ENCODE results near the gene PALMD. TPM values are rescaled to one million over a fixed set of nuclear protein-coding genes. Genes with fewer than 3 reads are reported as not detected.

Gene PALMD
- polyA plus RNA-seq, 3 donors, result not detected

DNA sequence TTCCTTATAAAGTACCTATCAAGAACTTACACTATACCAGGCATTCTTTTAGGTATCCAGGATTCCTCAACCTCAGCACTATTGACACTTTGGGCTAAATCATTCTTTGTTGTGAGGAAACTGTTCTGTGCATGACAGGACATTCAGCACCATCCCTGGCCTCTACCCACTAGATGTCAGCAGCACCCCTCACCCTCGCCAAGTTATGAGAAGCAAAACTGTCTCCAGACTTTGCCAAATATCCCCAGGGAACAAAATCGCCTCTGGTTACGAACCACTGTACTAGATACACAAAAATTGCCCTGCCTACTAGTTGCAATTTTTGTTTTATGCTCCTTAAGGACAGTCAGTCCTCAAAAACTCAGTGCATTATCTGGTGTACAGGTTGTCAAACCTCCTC is 35.7 kb downstream of the PALMD start:
- no peaks in the 10 kb centered on the region for H3K79me2 ChIP-seq (ENCODE audit: insufficient read depth, low read length)

DNA sequence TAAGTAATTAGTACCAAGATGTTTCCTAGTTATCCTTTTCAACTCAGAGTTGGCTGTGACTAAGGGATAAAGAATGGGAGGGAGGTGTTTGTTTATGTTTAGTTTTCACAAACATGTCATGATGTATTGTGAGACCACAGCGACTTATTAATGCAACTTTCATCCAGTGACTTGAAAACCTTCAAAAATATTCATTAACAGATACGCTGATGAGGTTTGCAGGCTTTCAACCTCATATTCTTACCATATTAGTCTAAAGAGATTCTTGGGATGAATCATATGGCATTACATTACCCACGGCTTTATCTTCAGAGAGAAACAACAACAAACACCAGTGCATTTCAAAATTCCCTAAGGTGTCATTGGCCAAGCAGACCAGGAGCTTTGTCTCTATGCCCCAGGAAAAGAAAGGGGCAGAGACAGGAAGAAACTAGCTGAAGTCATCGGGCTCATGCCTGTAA is 36.4 kb downstream of the PALMD start:
- intact Hi-C loops (cut with micrococcal nuclease), result no loop called here
- TF ChIP-seq, protein P1, sequence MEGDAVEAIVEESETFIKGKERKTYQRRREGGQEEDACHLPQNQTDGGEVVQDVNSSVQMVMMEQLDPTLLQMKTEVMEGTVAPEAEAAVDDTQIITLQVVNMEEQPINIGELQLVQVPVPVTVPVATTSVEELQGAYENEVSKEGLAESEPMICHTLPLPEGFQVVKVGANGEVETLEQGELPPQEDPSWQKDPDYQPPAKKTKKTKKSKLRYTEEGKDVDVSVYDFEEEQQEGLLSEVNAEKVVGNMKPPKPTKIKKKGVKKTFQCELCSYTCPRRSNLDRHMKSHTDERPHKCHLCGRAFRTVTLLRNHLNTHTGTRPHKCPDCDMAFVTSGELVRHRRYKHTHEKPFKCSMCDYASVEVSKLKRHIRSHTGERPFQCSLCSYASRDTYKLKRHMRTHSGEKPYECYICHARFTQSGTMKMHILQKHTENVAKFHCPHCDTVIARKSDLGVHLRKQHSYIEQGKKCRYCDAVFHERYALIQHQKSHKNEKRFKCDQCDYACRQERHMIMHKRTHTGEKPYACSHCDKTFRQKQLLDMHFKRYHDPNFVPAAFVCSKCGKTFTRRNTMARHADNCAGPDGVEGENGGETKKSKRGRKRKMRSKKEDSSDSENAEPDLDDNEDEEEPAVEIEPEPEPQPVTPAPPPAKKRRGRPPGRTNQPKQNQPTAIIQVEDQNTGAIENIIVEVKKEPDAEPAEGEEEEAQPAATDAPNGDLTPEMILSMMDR (IDR thresholded peaks at IDR 0.05), result no peak
- H4K20me1 ChIP-seq (ENCODE audit: insufficient read depth, low read length), result no peaks in the 10 kb centered on the region

More for the DNA sequence above, 35.7 kb downstream of the PALMD start:
- H3K36me3 Mint-ChIP-seq, result no peaks in the 10 kb centered on the region
- H3K27ac ChIP-seq (ENCODE audit: low read depth in 1 of 2, low read length in 2 of 2), result no peak overlapping the region
- peaks cover 0 to 2% (median 0%) of the 10 kb centered on the region in 3 donors for H3K27me3 Mint-ChIP-seq (ENCODE audit: low read depth in 3 of 3)
- no peaks in the 10 kb centered on the region for H3K4me1 ChIP-seq (ENCODE audit: control insufficient read depth in 1 of 2, insufficient read depth in 2 of 2, low read length in 2 of 2)
- H3K4me3 Mint-ChIP-seq, result no peak overlapping the region
- H3K9me3 Mint-ChIP-seq, result peaks cover 0 to 4% (median 0%) of the 10 kb centered on the region in 7 donors
- H3K4me3 ChIP-seq (replicated peaks in 1 of 3; ENCODE audit: low read depth in 2 of 3, low read length in 3 of 3), result no peak overlapping the region
- no peak overlapping the region for H3K9ac ChIP-seq (ENCODE audit: insufficient read depth, low read length, poor library complexity, severe bottlenecking)
- H3K27ac Mint-ChIP-seq, result no peak overlapping the region
- intact Hi-C loops (cut with micrococcal nuclease), result no loop called here
- 80% methylated on average over 2 of the region's 3 CpGs for WGBS (ENCODE audit: insufficient coverage)
- DNase-seq, result no peak
- H3K4me2 ChIP-seq (replicated peaks; ENCODE audit: extremely low read depth, low read length, poor library complexity, severe bottlenecking), result no peak overlapping the region
- H4K20me1 ChIP-seq (ENCODE audit: insufficient read depth, low read length), result no peaks in the 10 kb centered on the region
- TF ChIP-seq, protein P1 (IDR thresholded peaks at IDR 0.05), result no peak
- no peaks in the 10 kb centered on the region for H3K27me3 ChIP-seq (ENCODE audit: control insufficient read depth in 2 of 2, insufficient read depth in 2 of 2, low read length in 2 of 2)
- no peaks in the 10 kb centered on the region for H3K36me3 ChIP-seq (replicated peaks in 1 of 2; ENCODE audit: control insufficient read depth in 1 of 2, insufficient read depth in 2 of 2, low read length in 2 of 2)
- no peaks in the 10 kb centered on the region for H3K9me3 ChIP-seq (replicated peaks in 1 of 2; ENCODE audit: control insufficient read depth in 1 of 2, insufficient read depth in 1 of 2, low read length in 2 of 2)
- peaks cover 5% of the 10 kb centered on the region for H3K4me1 Mint-ChIP-seq
- no peak overlapping the region for H2AFZ ChIP-seq (ENCODE audit: insufficient read depth, low read depth, low read length, poor library complexity, severe bottlenecking)

More for the DNA sequence above, 36.4 kb downstream of the PALMD start:
- WGBS (ENCODE audit: insufficient coverage), result 81% methylated on average over 2 of the region's 4 CpGs
- Mint-ChIP-seq H3K4me3 (no peak overlapping the region), H3K36me3 (no peaks in the 10 kb centered on the region), H3K4me1 (peaks cover 5% of the 10 kb centered on the region), H3K27me3 (ENCODE audit: low read depth in 3 of 3) (peaks cover 0 to 2% (median 0%) of the 10 kb centered on the region in 3 donors), H3K27ac (no peak overlapping the region), H3K9me3 (peaks cover 0 to 4% (median 0%) of the 10 kb centered on the region in 7 donors)
- Histone ChIP-seq H3K27me3 (ENCODE audit: control insufficient read depth in 2 of 2, insufficient read depth in 2 of 2, low read length in 2 of 2) (no peaks in the 10 kb centered on the region), H3K9ac (ENCODE audit: insufficient read depth, low read length, poor library complexity, severe bottlenecking) (no peak overlapping the region), H3K36me3 (replicated peaks in 1 of 2; ENCODE audit: control insufficient read depth in 1 of 2, insufficient read depth in 2 of 2, low read length in 2 of 2) (no peaks in the 10 kb centered on the region), H3K4me1 (ENCODE audit: control insufficient read depth in 1 of 2, insufficient read depth in 2 of 2, low read length in 2 of 2) (no peaks in the 10 kb centered on the region), H3K4me3 (replicated peaks in 1 of 3; ENCODE audit: low read depth in 2 of 3, low read length in 3 of 3) (no peak overlapping the region), H3K9me3 (replicated peaks in 1 of 2; ENCODE audit: control insufficient read depth in 1 of 2, insufficient read depth in 1 of 2, low read length in 2 of 2) (no peaks in the 10 kb centered on the region), H2AFZ (ENCODE audit: insufficient read depth, low read depth, low read length, poor library complexity, severe bottlenecking) (no peak overlapping the region), H3K4me2 (replicated peaks; ENCODE audit: extremely low read depth, low read length, poor library complexity, severe bottlenecking) (no peak overlapping the region), H3K79me2 (ENCODE audit: insufficient read depth, low read length) (no peaks in the 10 kb centered on the region), H3K27ac (ENCODE audit: low read depth in 1 of 2, low read length in 2 of 2) (no peak overlapping the region)
- no peak for DNase-seq
